Activated CD8-positive, alpha-beta T cell treated with anti-CD3 and anti-CD28 coated beads, Interleukin-2, amount 10 ng/mL, durations not matched to agents 7 days and 5 days (primary cell): ENCODE data around the gene TMEM192. TPM values are rescaled to one million over a fixed set of nuclear protein-coding genes. Genes with fewer than 3 reads are reported as not detected.

ENCODE experiments used
- ATAC-seq: fragments of 150-1000 bp; cut with Tn5 transposase; one replicate; pipeline ENCODE4 v1.10.0; 2021; ENCODE audit warnings: moderate library complexity
- CTCF ChIA-PET: fragments of 350-600 bp; sonication (Branson Sonifier 250); formaldehyde crosslinking; loops from one replicate; lab custom pipeline; 2021; ENCODE audit warnings: antibody characterized with exemption; lab: Charles Lee
- POLR2A ChIA-PET: fragments of 350-600 bp; sonication (Branson Sonifier 250); formaldehyde crosslinking; loops from one replicate; lab custom pipeline; 2021; ENCODE audit warnings: antibody characterized with exemption; lab: Charles Lee
- DNase-seq: peaks from one replicate; pipeline ENCODE4 v3.0.0-alpha.2; 2020
- H3K27ac Mint-ChIP-seq: one replicate; pipeline ENCODE4 v1.8.0; 2021; ENCODE audit warnings: mild to moderate bottlenecking, mixed read lengths
- H3K27me3 Mint-ChIP-seq: one replicate; pipeline ENCODE4 v1.8.0; 2021; ENCODE audit warnings: low read depth, mixed read lengths
- H3K36me3 Mint-ChIP-seq: one replicate; pipeline ENCODE4 v1.8.0; 2021; ENCODE audit warnings: low read depth, mixed read lengths
- H3K4me1 Mint-ChIP-seq: one replicate; pipeline ENCODE4 v1.8.0; 2021; ENCODE audit warnings: low read depth, mixed read lengths
- H3K4me3 Mint-ChIP-seq: one replicate; pipeline ENCODE4 v1.8.0; 2021; ENCODE audit warnings: mild to moderate bottlenecking, mixed read lengths
- H3K9me3 Mint-ChIP-seq: one replicate; pipeline ENCODE4 v1.8.0; 2022; ENCODE audit warnings: mixed read lengths; ENCODE audit not compliant: insufficient read depth
- total RNA-seq, 2 experiments: library from RNA; stranded (reverse); gene quantifications; one replicate each; pipeline ENCODE4 v1.2.3, GENCODE V29; 2021

TMEM192 gene
- 1 to 10 TPM; 6.7 to 8.4 TPM for total RNA-seq

- DNase-seq, result peak; percentile 93
- Mint-ChIP-seq H3K36me3 (peaks cover 2% of the 10 kb centered on the region), H3K27me3 (peaks cover 4% of the 10 kb centered on the region), H3K9me3 (no peaks in the 10 kb centered on the region), H3K4me3 (peak within 1 kb of the TSS; percentile 93), H3K27ac (peak within 1 kb of the TSS; percentile 93), H3K4me1 (peaks cover 20% of the 10 kb centered on the region)
- ChIA-PET CTCF (interaction anchor here (0.6 to 3.8 kb wide), 39 partner anchors 9 to 381 kb away, joined by 3 to 39 read pairs (median 5); partner anchors contain the start of genes CPE and MSMO1), POLR2A (interaction anchor here (0.6 kb wide), 1 partner anchor 236 kb away, joined by 3 read pairs; no protein-coding TSS in a partner anchor)
- ATAC-seq, result peak; percentile 98
These were observed at the start of gene TMEM192 for GRCh38 chr4:165112368-165113121. Gene TMEM192, minus strand, starts transcription at chr4:165112860. Its CDS starts 87 bp downstream, at chr4:165112773.

- Mint-ChIP-seq H3K9me3 (no peaks in the 10 kb centered on the region), H3K27me3 (peaks cover 5% of the 10 kb centered on the region), H3K36me3 (no peaks in the 10 kb centered on the region), H3K4me1 (no peaks in the 10 kb centered on the region), H3K4me3 (no peak overlapping the region), H3K27ac (no peak overlapping the region)
- POLR2A ChIA-PET, result interaction anchor here (0.7 kb wide), 1 partner anchor 8 kb away, joined by 3 read pairs; no protein-coding TSS in a partner anchor
- CTCF ChIA-PET, result interaction anchor here (0.6 kb wide), 1 partner anchor 14 kb away, joined by 3 read pairs; no protein-coding TSS in a partner anchor
- ATAC-seq, result no peak
- DNase-seq, result no peak
These were observed 46.1 kb upstream of the TMEM192 start for GRCh38 chr4:165158762-165159161.

- H3K36me3 Mint-ChIP-seq, result no peaks in the 10 kb centered on the region
- H3K27me3 Mint-ChIP-seq, result peaks cover 5% of the 10 kb centered on the region
- ATAC-seq, result no peak
- CTCF ChIA-PET, result no interaction called here
- POLR2A ChIA-PET, result no interaction called here
- H3K27ac Mint-ChIP-seq, result no peak overlapping the region
- no peak overlapping the region for H3K4me3 Mint-ChIP-seq
- no peak for DNase-seq
- H3K9me3 Mint-ChIP-seq, result no peaks in the 10 kb centered on the region
- no peaks in the 10 kb centered on the region for H3K4me1 Mint-ChIP-seq
These were observed 44.2 kb upstream of the TMEM192 start for GRCh38 chr4:165156906-165157305.

- no peak overlapping the region for H3K4me3 Mint-ChIP-seq
- DNase-seq, result no peak
- no peak overlapping the region for H3K27ac Mint-ChIP-seq
- CTCF ChIA-PET, result interaction anchor here (1.1 kb wide), 1 partner anchor 42 kb away, joined by 3 read pairs; the partner anchor contains the start of gene TMEM192
- no peaks in the 10 kb centered on the region for H3K4me1 Mint-ChIP-seq
- H3K9me3 Mint-ChIP-seq, result no peaks in the 10 kb centered on the region
- no peak for ATAC-seq
- POLR2A ChIA-PET, result no interaction called here
- no peaks in the 10 kb centered on the region for H3K36me3 Mint-ChIP-seq
- H3K27me3 Mint-ChIP-seq, result peaks cover 5% of the 10 kb centered on the region
These were observed 41.8 kb upstream of the TMEM192 start for GRCh38 chr4:165154482-165154881.

- H3K4me3 Mint-ChIP-seq, result no peak overlapping the region
- ChIA-PET CTCF (no interaction called here), POLR2A (no interaction called here)
- DNase-seq, result no peak
- H3K27ac Mint-ChIP-seq, result no peak overlapping the region
- no peak for ATAC-seq
- peaks cover 1% of the 10 kb centered on the region for H3K36me3 Mint-ChIP-seq
- no peaks in the 10 kb centered on the region for H3K4me1 Mint-ChIP-seq
- H3K9me3 Mint-ChIP-seq, result no peaks in the 10 kb centered on the region
- H3K27me3 Mint-ChIP-seq, result peaks cover 3% of the 10 kb centered on the region
These were observed 39.9 kb upstream of the TMEM192 start for GRCh38 chr4:165152527-165152926.

GRCh38 chr4:165151734-165152133 lies 39.1 kb upstream of the TMEM192 start:
- ChIA-PET CTCF (interaction anchor here (1.1 kb wide), 1 partner anchor 14 kb away, joined by 3 read pairs; no protein-coding TSS in a partner anchor), POLR2A (no interaction called here)
- peaks cover 3% of the 10 kb centered on the region for H3K27me3 Mint-ChIP-seq

GRCh38 chr4:165150545-165150944 lies 37.9 kb upstream of the TMEM192 start:
- ChIA-PET POLR2A (interaction anchor here (0.5 kb wide), 1 partner anchor 8 kb away, joined by 3 read pairs; no protein-coding TSS in a partner anchor), CTCF (no interaction called here)
- no peak for ATAC-seq
- Mint-ChIP-seq H3K4me1 (no peaks in the 10 kb centered on the region), H3K27ac (no peak overlapping the region), H3K4me3 (no peak overlapping the region), H3K27me3 (peaks cover 3% of the 10 kb centered on the region), H3K9me3 (no peaks in the 10 kb centered on the region), H3K36me3 (peaks cover 2% of the 10 kb centered on the region)
- DNase-seq, result no peak

More at GRCh38 chr4:165151734-165152133, 39.1 kb upstream of the TMEM192 start:
- Mint-ChIP-seq H3K4me3 (no peak overlapping the region), H3K36me3 (peaks cover 2% of the 10 kb centered on the region), H3K9me3 (no peaks in the 10 kb centered on the region), H3K4me1 (no peaks in the 10 kb centered on the region), H3K27ac (no peak overlapping the region)
- ATAC-seq, result no peak
- DNase-seq, result no peak

GRCh38 chr4:165138843-165139242 lies 26.2 kb upstream of the TMEM192 start:
- no peak for ATAC-seq
- H3K4me1 Mint-ChIP-seq, result peaks cover 4% of the 10 kb centered on the region
- no peak for DNase-seq
- ChIA-PET CTCF (interaction anchor here (1.3 to 2.3 kb wide), 2 partner anchors 8 to 204 kb away, joined by 3 to 7 read pairs; no protein-coding TSS in a partner anchor), POLR2A (no interaction called here)
- H3K36me3 Mint-ChIP-seq, result no peaks in the 10 kb centered on the region
- no peak overlapping the region for H3K4me3 Mint-ChIP-seq
- no peaks in the 10 kb centered on the region for H3K9me3 Mint-ChIP-seq
- peaks cover 3% of the 10 kb centered on the region for H3K27me3 Mint-ChIP-seq
- no peak overlapping the region for H3K27ac Mint-ChIP-seq

- DNase-seq, result no peak
These were observed 24.5 kb upstream of the TMEM192 start for GRCh38 chr4:165137205-165137604.

GRCh38 chr4:165136529-165136928 lies 23.9 kb upstream of the TMEM192 start:
- Mint-ChIP-seq H3K4me3 (no peak overlapping the region), H3K36me3 (no peaks in the 10 kb centered on the region), H3K9me3 (no peaks in the 10 kb centered on the region), H3K27me3 (no peaks in the 10 kb centered on the region), H3K4me1 (peaks cover 10% of the 10 kb centered on the region), H3K27ac (no peak overlapping the region)
- ChIA-PET POLR2A (no interaction called here), CTCF (interaction anchor here (1.0 kb wide), 1 partner anchor 357 kb away, joined by 3 read pairs; no protein-coding TSS in a partner anchor)
- DNase-seq (no peak), ATAC-seq (no peak)

More at GRCh38 chr4:165137205-165137604, 24.5 kb upstream of the TMEM192 start:
- Mint-ChIP-seq H3K4me1 (peaks cover 10% of the 10 kb centered on the region), H3K27ac (no peak overlapping the region), H3K9me3 (no peaks in the 10 kb centered on the region), H3K27me3 (no peaks in the 10 kb centered on the region), H3K36me3 (no peaks in the 10 kb centered on the region), H3K4me3 (no peak overlapping the region)
- ATAC-seq, result no peak
- ChIA-PET POLR2A (no interaction called here), CTCF (interaction anchor here (0.8 to 2.3 kb wide), 4 partner anchors 14 to 356 kb away, joined by 3 to 7 read pairs (median 3); partner anchors contain the start of gene TMEM192)

GRCh38 chr4:165133150-165133549 lies 20.5 kb upstream of the TMEM192 start:
- ATAC-seq, result no peak
- H3K4me3 Mint-ChIP-seq, result no peak overlapping the region
- no peak for DNase-seq
- peaks cover 24% of the 10 kb centered on the region for H3K4me1 Mint-ChIP-seq
- no peak overlapping the region for H3K27ac Mint-ChIP-seq
- H3K27me3 Mint-ChIP-seq, result peaks cover 11% of the 10 kb centered on the region
- H3K9me3 Mint-ChIP-seq, result no peaks in the 10 kb centered on the region
- ChIA-PET POLR2A (no interaction called here), CTCF (interaction anchor here (1.3 to 4.3 kb wide), 6 partner anchors 20 to 335 kb away, joined by 3 to 75 read pairs (median 10); partner anchors contain the start of gene TMEM192)
- no peaks in the 10 kb centered on the region for H3K36me3 Mint-ChIP-seq
